Prostate gland (tissue), 2 donors: ENCODE measurements around the gene GDPD5.

Experiments
- POLR2A ChIP-seq: fragments of 450-650 bp; IDR thresholded peaks from one replicate; pipeline ENCODE4 v1.6.1; 2016; ENCODE audit warnings: antibody characterized with exemption, mild to moderate bottlenecking
- POLR2AphosphoS5 ChIP-seq: sonication (generic); formaldehyde crosslinking; IDR thresholded peaks from one replicate; pipeline ENCODE4 v1.6.1; 2017; ENCODE audit warnings: antibody characterized with exemption
- TF ChIP-seq, protein P1 (sequence below), 4 experiments: fragments of 200-600 bp in 2 of 4; fragments of 450-650 bp in 2 of 4; sonication (generic) in 2 of 4; IDR thresholded peaks; 1 replicate in 3 of 4; 2 replicates in 1 of 4; pipeline ENCODE4 v1.5.1; 2016 to 2019; ENCODE audit warnings: antibody characterized with exemption in 4 of 4, mild to moderate bottlenecking in 2 of 4, moderate library complexity in 2 of 4

GRCh38 chr11:75408957-75409219 lies 116.9 kb downstream of the GDPD5 start:
- TF ChIP-seq, protein P1, sequence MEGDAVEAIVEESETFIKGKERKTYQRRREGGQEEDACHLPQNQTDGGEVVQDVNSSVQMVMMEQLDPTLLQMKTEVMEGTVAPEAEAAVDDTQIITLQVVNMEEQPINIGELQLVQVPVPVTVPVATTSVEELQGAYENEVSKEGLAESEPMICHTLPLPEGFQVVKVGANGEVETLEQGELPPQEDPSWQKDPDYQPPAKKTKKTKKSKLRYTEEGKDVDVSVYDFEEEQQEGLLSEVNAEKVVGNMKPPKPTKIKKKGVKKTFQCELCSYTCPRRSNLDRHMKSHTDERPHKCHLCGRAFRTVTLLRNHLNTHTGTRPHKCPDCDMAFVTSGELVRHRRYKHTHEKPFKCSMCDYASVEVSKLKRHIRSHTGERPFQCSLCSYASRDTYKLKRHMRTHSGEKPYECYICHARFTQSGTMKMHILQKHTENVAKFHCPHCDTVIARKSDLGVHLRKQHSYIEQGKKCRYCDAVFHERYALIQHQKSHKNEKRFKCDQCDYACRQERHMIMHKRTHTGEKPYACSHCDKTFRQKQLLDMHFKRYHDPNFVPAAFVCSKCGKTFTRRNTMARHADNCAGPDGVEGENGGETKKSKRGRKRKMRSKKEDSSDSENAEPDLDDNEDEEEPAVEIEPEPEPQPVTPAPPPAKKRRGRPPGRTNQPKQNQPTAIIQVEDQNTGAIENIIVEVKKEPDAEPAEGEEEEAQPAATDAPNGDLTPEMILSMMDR (IDR thresholded peaks at IDR 0.05) = no peak
- TF ChIP-seq POLR2AphosphoS5 (no peak), POLR2A (no peak)
